ENCODE measurements around the gene CENPO.

CENPO gene, protein sequence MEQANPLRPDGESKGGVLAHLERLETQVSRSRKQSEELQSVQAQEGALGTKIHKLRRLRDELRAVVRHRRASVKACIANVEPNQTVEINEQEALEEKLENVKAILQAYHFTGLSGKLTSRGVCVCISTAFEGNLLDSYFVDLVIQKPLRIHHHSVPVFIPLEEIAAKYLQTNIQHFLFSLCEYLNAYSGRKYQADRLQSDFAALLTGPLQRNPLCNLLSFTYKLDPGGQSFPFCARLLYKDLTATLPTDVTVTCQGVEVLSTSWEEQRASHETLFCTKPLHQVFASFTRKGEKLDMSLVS

GRCh38 chr2:24792874-24793760 is at the start of gene CENPO, which contains the start of gene PTRHD1:
CENPO (plus strand) TSS chr2:24793425; CDS start chr2:24793920, 495 bp downstream.
PTRHD1 (minus strand) TSS chr2:24793391; CDS start chr2:24793377, 14 bp downstream.
- peak; percentile 91 for DNase-seq (ENCODE audit: low read depth)

- no peak for DNase-seq (ENCODE audit: low read depth)
These were observed 49.3 kb upstream of the CENPO start for GRCh38 chr2:24743924-24744323.

- no peak for DNase-seq (ENCODE audit: low read depth)
These were observed 48.9 kb upstream of the CENPO start for GRCh38 chr2:24744356-24744755.

GRCh38 chr2:24745825-24746224 is 47.4 kb upstream of the CENPO start:
- no peak for DNase-seq (ENCODE audit: low read depth)

DNA sequence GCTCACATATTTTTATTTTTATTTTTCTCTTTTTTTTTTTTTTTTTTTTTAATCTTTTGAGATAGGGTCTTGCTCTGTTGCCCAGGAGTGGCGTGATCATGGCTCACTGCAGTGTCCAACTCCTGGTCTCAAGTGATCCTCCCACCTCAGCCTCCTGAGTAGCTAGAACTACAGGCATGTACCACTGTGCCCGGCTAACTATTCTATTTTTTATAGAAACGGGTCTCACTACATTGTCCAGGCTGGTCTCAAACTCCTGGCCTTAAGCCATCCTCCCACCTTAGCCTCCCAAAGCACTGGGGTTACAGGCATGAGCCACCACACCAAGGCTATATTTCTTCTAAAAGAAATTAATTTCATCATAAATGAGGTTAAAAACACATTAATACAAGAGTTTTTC is 45.9 kb upstream of the CENPO start:
- DNase-seq (ENCODE audit: low read depth) = no peak

- no peak for DNase-seq (ENCODE audit: low read depth)
These were observed 44.0 kb upstream of the CENPO start for GRCh38 chr2:24749069-24749691.

DNA sequence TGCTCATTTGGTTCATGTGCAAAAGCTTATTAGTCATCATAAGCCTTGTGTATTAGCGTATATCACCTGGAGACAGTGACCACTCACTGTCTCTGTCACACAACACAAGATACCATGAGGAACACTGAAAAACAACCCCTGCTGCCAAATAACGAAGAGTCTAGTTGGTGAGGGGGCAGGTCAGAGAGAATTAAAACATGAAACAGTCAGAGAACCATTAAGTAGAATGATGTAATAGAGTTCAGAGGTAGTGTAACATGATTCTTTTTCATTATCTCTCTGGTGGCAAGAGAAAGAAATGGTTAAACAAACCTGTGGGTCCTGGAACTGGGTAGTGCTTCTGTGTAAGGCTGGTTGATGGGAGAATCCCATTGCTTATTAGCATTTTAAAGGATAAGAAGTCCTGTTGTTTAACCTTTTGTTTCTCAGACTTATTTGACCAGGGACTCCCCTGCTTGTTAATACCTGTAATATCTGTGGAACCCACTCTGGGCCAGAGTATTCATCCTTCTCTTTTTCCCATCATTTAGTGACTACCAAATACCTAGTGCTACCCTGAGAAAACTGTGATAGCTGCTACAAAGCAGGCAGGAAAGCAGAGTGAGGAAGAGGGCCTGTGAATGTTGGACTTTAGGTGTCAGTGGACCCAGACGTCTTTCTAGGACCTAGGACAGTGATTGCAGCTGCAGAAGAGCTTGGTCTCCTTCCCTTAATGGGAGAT is 38.1 kb upstream of the CENPO start:
- no peak for DNase-seq (ENCODE audit: low read depth)

DNA sequence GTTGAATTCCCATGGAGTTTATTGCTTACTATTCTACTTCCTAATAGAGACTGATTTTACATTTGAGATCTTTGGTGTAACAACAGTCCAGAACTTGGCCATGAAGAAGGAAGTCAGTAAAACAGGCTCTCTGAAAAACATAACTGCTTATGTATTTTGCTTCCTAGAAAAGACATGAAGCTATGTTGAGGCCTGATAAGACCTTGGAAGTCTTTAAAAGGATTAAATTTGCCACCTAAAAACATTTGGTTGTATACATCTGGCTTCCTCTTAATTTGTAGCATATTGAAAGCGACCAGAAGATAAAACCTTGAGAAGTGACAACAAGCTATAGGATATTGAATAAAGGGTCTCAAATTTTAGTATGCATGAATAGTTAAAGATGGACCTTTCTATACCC is 36.4 kb upstream of the CENPO start:
- no peak for DNase-seq (ENCODE audit: low read depth)

DNA sequence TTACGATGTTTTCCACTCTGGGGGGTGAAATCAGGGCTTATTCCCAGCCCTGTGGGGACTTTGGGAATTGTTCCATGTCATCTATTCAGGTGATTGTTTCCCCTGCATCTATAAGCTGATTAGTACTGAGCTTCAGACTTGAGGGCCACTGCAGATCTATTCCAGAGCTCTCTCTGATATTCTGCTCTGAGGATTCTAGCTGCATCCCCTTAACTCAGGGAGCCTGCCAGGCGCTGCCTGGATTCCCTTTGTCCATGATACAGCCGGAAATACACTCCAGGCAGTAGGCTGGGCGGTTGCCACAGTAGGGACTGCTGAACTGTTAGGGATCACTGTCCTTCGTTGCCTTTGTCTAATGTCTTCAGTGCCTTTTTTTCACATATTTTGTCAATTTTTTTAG is 31.4 kb upstream of the CENPO start:
- DNase-seq (ENCODE audit: low read depth) = no peak

DNA sequence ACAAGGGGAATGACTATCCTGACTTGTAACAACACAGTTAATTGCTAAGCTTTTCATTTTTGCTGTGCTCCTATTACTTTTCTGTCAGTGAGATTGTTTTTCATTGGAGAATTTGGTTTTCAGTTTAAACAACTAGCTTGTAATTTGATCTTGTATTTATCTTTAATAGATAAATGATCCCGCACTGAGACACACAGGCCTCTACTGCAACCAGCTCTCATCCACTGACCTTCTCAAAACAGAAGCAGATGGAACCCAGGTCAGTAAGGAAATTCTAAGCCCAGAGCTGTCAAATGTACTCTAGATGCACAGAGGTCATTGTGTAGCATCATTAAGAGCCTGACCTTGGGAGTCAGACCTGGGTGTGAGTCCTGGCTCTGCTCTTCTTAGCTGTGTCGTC is 30.7 kb upstream of the CENPO start:
- DNase-seq (ENCODE audit: low read depth) = no peak

GRCh38 chr2:24763843-24764242 is 29.4 kb upstream of the CENPO start:
- DNase-seq (ENCODE audit: low read depth) = no peak

- DNase-seq (ENCODE audit: low read depth) = no peak
These were observed 26.6 kb upstream of the CENPO start for GRCh38 chr2:24766609-24767008.

GRCh38 chr2:24768013-24768412 is 25.2 kb upstream of the CENPO start:
- DNase-seq (ENCODE audit: low read depth) = no peak

DNA sequence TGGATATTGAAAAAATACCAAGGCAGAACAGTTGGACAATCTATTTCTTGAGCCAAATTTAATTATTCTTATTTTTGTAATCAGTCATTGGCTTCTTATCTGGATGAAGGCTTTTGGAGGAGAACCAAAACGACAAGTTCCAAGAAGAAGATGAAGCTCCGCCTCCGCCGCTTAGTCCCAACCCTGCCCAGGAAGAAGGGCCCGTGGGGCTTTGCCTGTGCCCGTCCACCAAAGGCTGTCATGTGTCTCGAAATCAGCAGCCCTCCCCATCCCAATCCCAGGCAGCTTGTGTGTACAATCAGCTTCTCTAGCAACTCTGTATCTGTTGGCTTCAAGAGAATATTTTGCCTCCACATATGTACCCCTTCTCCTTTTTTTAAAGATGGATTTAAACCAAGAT is 24.6 kb upstream of the CENPO start:
- DNase-seq (ENCODE audit: low read depth) = no peak

DNA sequence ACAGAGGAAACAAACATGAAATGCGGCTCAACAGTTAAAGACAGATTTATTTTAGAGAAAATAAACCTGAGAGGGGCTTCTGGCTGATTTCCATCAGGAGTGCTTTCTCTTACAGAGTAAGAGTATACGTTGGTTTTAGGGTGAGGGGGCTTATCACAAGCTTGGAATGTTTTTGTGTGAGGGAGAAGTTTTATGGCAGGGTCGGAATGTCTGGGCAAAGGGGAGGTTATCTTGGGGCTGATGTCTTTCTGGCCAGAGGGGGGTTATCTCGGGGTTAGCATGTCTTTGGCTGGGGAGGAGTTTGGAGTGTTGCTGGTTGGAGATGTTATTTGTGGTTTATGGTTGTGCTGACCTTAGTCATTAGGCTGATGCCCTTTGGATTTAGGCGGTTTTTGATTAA is 22.2 kb upstream of the CENPO start:
- no peak for DNase-seq (ENCODE audit: low read depth)

GRCh38 chr2:24771764-24772586 is 21.2 kb upstream of the CENPO start:
- no peak for DNase-seq (ENCODE audit: low read depth)

- no peak for DNase-seq (ENCODE audit: low read depth)
These were observed 18.9 kb upstream of the CENPO start for GRCh38 chr2:24774373-24774772.

DNA sequence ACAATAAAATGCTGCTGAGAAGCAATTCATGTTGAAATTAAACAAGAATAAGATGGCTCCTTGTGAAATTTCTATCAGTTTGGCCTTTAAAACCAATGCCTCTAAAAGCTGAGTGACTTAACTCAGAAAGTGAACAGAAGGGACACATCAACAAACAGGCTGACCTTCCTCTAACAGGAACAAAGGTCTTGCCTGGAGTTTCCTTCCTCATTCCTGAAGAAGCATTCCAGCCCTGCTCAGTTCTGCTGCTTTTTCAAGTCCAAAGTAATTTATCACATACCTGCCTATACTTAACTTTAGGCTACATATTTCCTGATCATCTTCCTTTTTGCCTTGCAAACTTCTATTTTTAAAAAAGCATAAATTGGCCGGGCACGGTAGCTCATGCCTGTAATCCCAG is 14.1 kb upstream of the CENPO start:
- DNase-seq (ENCODE audit: low read depth) = no peak

DNA sequence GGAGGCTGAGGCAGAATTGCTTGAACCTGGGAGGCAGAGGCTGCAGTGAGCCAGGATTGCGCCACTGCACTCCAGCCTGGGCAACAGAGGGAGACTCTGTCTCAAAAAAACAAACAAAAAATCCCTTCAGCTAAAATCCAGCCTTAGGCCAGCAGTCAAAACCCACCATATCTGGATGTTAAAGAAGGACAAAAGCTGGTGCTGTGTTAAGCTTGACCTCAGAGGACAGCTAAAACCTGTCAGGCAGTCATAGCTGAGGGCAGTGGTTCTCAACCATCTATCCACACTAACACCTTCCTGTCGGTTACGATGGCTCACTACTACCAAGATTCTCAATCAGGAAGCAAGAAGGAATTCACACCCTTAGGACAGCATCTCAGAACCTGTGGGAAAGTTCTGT is 9.6 kb upstream of the CENPO start:
- no peak for DNase-seq (ENCODE audit: low read depth)

DNA sequence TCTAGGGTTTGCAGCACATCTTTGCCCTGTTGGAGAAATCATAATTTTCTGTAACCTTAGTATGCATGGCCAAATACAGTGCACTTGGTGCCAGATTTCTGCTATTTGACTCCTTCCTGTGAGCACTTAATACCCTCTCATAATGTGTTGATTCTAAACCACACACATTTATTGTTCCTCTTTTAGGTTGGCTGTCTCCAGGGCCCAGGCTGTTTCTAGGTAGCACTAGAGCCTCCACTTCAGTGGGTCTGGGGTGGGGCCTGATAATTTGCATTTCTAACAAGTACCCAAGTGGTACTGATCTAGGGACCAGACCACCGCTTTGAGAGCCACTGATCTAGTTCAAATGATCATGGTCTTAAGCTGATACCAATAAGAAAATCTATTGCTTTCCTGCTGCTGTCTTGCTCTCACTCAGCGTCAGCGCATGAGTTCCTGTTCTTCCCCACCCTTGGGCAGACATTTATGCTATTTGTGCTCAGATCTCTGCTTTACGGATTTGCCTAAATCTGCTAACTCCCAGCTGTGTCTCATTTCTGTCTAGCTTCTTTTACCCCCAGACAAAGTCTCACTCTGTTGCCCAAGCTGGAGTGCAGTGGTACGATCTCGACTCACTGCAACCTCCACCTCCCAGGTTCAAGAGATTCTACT is 7.4 kb upstream of the CENPO start:
- no peak for DNase-seq (ENCODE audit: low read depth)

DNA sequence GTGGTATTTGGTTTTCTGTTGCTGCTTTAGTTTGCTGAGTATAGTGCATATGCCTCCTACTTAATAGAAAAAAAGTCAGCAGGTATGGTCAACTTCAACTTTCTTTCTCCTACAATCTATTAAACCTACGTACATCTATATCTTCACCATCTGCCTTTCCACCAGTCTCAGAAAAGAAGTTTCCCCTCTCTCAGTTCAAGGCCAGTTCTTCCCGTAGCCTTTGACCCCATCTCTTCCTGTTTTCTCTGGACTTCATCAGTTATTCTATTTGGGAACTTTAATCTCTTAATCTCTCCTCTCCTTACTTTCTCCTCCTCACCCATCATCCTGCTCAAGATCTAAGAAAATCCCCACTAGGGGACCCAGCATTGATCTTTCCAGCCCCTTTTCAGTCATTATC is 5.7 kb upstream of the CENPO start:
- DNase-seq (ENCODE audit: low read depth) = no peak

All from stimulated activated CD8-positive, alpha-beta memory T cell treated with anti-CD3 and anti-CD28 coated beads, Interleukin-12 subunit alpha, Interleukin-12 subunit beta, amount 100 ng/mL, for 4 hours (primary cell).